K562 (cell line): ENCODE data around the gene VPS4B. TPM values are rescaled to one million over a fixed set of nuclear protein-coding genes. Genes with fewer than 3 reads are reported as not detected.

Experiments used
- ARNT ChIP-seq, 2 experiments: fragments of 450-650 bp; IDR thresholded peaks; 2 replicates each; pipeline ENCODE4 v1.6.1; 2016; ENCODE audit warnings: mild to moderate bottlenecking in 1 of 2
- E2F1 ChIP-seq: sonication (generic); formaldehyde crosslinking; IDR thresholded peaks from 2 replicates; pipeline ENCODE4 v1.8.1; 2023; ENCODE audit warnings: mild to moderate bottlenecking, missing genetic modification reagents, moderate library complexity
- HDAC3 ChIP-seq: fragments of 450-650 bp; IDR thresholded peaks from 2 replicates; pipeline ENCODE4 v1.6.1; 2018; ENCODE audit warnings: borderline replicate concordance, mild to moderate bottlenecking, moderate library complexity; ENCODE audit not compliant: partially characterized antibody
- HINFP ChIP-seq: fragments of 450-650 bp; conservative IDR thresholded peaks from 2 replicates; pipeline ENCODE4 v1.6.1; 2016; ENCODE audit warnings: missing genetic modification characterization, low read depth, mild to moderate bottlenecking, control low read depth, missing compliant biosample characterization
- HMGN3 ChIP-seq: IDR thresholded peaks from 2 replicates; pipeline ENCODE4 v1.6.1; 2011; ENCODE audit warnings: borderline replicate concordance, low read depth, mild to moderate bottlenecking, mixed read lengths, low read length; ENCODE audit not compliant: insufficient read length; ENCODE audit errors: extremely low read depth
- MLX ChIP-seq, 2 experiments: fragments of 450-650 bp in 1 of 2; sonication (generic) in 1 of 2; formaldehyde crosslinking; conservative IDR thresholded peaks; 2 replicates each; pipeline versions ENCODE4 v1.4.0 to v1.8.1; 2020 to 2022; ENCODE audit warnings: mild to moderate bottlenecking in 1 of 2, missing genetic modification reagents in 1 of 2
- MYC ChIP-seq, 2 experiments: fragments of 250-450 bp in 1 of 2; sonication (Bioruptor Pico) in 1 of 2; IDR thresholded peaks; 2 replicates each; pipeline versions ENCODE4 v1.5.1 to v1.6.1; 2012 to 2021; ENCODE audit warnings: low read depth in 2 of 2, borderline replicate concordance in 1 of 2, improper control_type of control experiment in 1 of 2, low read length in 1 of 2, mild to moderate bottlenecking in 1 of 2, moderate library complexity in 1 of 2
- RBM34 ChIP-seq: fragments of 200-400 bp; formaldehyde crosslinking; IDR thresholded peaks from 2 replicates; pipeline ENCODE4 v1.6.1; 2018; ENCODE audit warnings: low read length, borderline replicate concordance; ENCODE audit not compliant: insufficient read depth
- RCOR1 ChIP-seq, 2 experiments: IDR thresholded peaks; 2 replicates each; pipeline ENCODE4 v1.6.1; 2012; ENCODE audit warnings: low read depth in 2 of 2, low read length in 2 of 2, borderline replicate concordance in 1 of 2, improper control_type of control experiment in 1 of 2
- SIRT6 ChIP-seq: IDR thresholded peaks from one replicate; pipeline ENCODE4 v1.6.1; 2012; ENCODE audit warnings: low read depth, mild to moderate bottlenecking, control low read depth, inconsistent platforms, low read length, moderate library complexity
- SMARCA4 ChIP-seq: fragments of 450-650 bp; IDR thresholded peaks from 2 replicates; pipeline ENCODE4 v1.6.1; 2016
- SOX6 ChIP-seq: fragments of 450-650 bp; IDR thresholded peaks from 2 replicates; pipeline ENCODE4 v1.6.1; 2014; ENCODE audit warnings: mild to moderate bottlenecking
- UBTF ChIP-seq, 2 experiments: IDR thresholded peaks; 2 replicates each; pipeline ENCODE4 v1.6.1; 2012; ENCODE audit warnings: improper control_type of control experiment in 2 of 2, low read depth in 2 of 2, low read length in 2 of 2, borderline replicate concordance in 1 of 2
- ZNF175 ChIP-seq: fragments of 200-800 bp; sonication (Bioruptor generic); IDR thresholded peaks from 2 replicates; pipeline ENCODE4 v1.6.1; 2016; ENCODE audit warnings: low read depth, mild to moderate bottlenecking, missing genetic modification characterization, missing compliant biosample characterization
- ZNF57 ChIP-seq: fragments of 450-650 bp; formaldehyde crosslinking; IDR thresholded peaks from 2 replicates; pipeline ENCODE4 v1.4.0; 2020; ENCODE audit warnings: mild to moderate bottlenecking, moderate library complexity
- polyA plus RNA-seq, 8 experiments: library from polyadenylated mRNA; depleted of rRNA in 4 of 8; stranded (reverse) in 5 of 8; unstranded in 3 of 8; fragments of >200 nt; fragmentation: Nextera tagmentation in 2 of 8; fragmentation: Illumina TruSeq in 1 of 8; extraction: Ambion mirVana in 2 of 8; extraction: Trizol in 1 of 8; gene quantifications; 2 replicates each; pipeline versions ENCODE4 v1.2.1 to v1.2.3, GENCODE V29; 2011 to 2014; ENCODE audit warnings: inconsistent platforms in 1 of 8, missing spikeins in 1 of 8
- total RNA-seq, 7 experiments: library from RNA; depleted of rRNA in 6 of 7; stranded (reverse); fragments of >200 nt in 6 of 7; fragmentation: Illumina TruSeq in 2 of 7; extraction: Trizol in 2 of 7; gene quantifications; 2 replicates each; pipeline versions ENCODE4 v1.2.1 to v1.2.3, GENCODE V29; 2011 to 2021; ENCODE audit warnings: low replicate concordance in 1 of 7
- TF ChIP-seq, protein P1 (sequence below): fragments of 250-450 bp; sonication (Bioruptor Pico); IDR thresholded peaks from 2 replicates; pipeline ENCODE4 v1.8.0; 2021; ENCODE audit warnings: moderate library complexity, mild to moderate bottlenecking, inconsistent platforms
- TF ChIP-seq, protein P2 (sequence below): sonication (generic); formaldehyde crosslinking; IDR thresholded peaks from 2 replicates; pipeline ENCODE4 v1.9.0; 2022; ENCODE audit warnings: mild to moderate bottlenecking, missing genetic modification reagents

VPS4B gene
- total and polyA plus RNA-seq, 9 of the 15 experiments (the other 6 are each of a cell fraction or from before 2014, with no cell fraction given) = 7.3 to 16.4 (median 10.4) TPM

DNA sequence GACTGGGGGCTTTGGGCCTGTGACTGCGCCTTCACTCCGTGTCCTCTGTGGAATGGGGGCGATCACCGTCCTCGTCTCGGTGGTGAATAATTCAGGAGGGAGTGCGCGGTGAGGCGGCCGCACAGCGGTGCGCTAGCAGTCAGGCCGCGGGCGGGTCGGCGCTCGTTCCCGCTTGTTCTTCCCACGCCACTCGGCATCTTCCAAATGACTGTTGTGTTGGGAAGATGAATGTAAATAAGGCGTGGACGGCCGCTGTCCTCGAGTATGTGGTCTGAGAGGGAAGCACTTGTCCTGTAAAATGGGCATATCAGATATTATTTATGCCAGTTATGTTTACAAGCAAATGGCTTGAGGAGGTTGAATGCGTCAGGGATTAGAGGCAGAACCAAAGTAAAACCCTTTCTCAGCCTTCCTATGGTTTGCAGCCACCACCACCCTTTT lies 608 bp upstream of the VPS4B start (continued):
- TF ChIP-seq, protein P1, sequence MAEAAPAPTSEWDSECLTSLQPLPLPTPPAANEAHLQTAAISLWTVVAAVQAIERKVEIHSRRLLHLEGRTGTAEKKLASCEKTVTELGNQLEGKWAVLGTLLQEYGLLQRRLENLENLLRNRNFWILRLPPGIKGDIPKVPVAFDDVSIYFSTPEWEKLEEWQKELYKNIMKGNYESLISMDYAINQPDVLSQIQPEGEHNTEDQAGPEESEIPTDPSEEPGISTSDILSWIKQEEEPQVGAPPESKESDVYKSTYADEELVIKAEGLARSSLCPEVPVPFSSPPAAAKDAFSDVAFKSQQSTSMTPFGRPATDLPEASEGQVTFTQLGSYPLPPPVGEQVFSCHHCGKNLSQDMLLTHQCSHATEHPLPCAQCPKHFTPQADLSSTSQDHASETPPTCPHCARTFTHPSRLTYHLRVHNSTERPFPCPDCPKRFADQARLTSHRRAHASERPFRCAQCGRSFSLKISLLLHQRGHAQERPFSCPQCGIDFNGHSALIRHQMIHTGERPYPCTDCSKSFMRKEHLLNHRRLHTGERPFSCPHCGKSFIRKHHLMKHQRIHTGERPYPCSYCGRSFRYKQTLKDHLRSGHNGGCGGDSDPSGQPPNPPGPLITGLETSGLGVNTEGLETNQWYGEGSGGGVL (CRISPR knock-in tag) = no peak
- TF ChIP-seq RBM34 (no peak), ZNF57 (CRISPR knock-in tag) (no peak), SMARCA4 (no peak), HINFP (tag) (no peak), HMGN3 (no peak), HDAC3 (no peak), MLX (CRISPR knock-in tag; conservative IDR thresholded peaks at IDR 0.05) (no peak), SOX6 (no peak), ZNF175 (CRISPR knock-in tag) (no peak), UBTF (IDR thresholded peaks at IDR 0.05; ENCODE audit: borderline replicate concordance in 1 of 2, low read depth in 2 of 2, low read length in 2 of 2) (no peak), E2F1 (CRISPR knock-in tag) (no peak), SIRT6 (no peak), RCOR1 (IDR thresholded peaks at IDR 0.05; ENCODE audit: borderline replicate concordance in 1 of 2, low read depth in 2 of 2, low read length in 2 of 2) (no peak), ARNT (IDR thresholded peaks at IDR 0.05) (no peak), MYC (IDR thresholded peaks at IDR 0.05; ENCODE audit: low read depth, low read length) (no peak), MYC (CRISPR knock-in tag; IDR thresholded peaks at IDR 0.05; ENCODE audit: borderline replicate concordance, low read depth) (no peak)
- TF ChIP-seq, protein P2, sequence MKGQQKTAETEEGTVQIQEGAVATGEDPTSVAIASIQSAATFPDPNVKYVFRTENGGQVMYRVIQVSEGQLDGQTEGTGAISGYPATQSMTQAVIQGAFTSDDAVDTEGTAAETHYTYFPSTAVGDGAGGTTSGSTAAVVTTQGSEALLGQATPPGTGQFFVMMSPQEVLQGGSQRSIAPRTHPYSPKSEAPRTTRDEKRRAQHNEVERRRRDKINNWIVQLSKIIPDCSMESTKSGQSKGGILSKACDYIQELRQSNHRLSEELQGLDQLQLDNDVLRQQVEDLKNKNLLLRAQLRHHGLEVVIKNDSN (CRISPR knock-in tag) = no peak
